NCI-H526 (cell line): ENCODE measurements around the gene WFDC8.
"Not testable (repeated sequence)": the region's sequence is repeated elsewhere in the genome, so short reads cannot be mapped to it uniquely, and the experiment has no call there.

Source experiments
- DNase-seq, 2 experiments: peaks; one replicate each; lab custom pipeline; 2025; lab: John Stamatoyannopoulos, UW

Gene WFDC8

GRCh38 chr20:45579184-45579583 is at the start of gene WFDC8:
TSS of gene WFDC8 (minus strand) at chr20:45579284. CDS start at chr20:45579247, 37 bp downstream.
- no peak for DNase-seq

- DNase-seq = no peak
Observed at GRCh38 chr20:45626540-45626939, 47.5 kb upstream of the WFDC8 start.

GRCh38 chr20:45621593-45621992 is 42.5 kb upstream of the WFDC8 start:
- DNase-seq = peak; percentile 12 to 38

- DNase-seq = no peak
Observed at GRCh38 chr20:45617591-45617990, 38.5 kb upstream of the WFDC8 start.

GRCh38 chr20:45612314-45612713 is 33.2 kb upstream of the WFDC8 start:
- no peak for DNase-seq

GRCh38 chr20:45611054-45611453 is 32.0 kb upstream of the WFDC8 start:
- DNase-seq = no peak

- DNase-seq = no peak
Observed at GRCh38 chr20:45607810-45608209, 28.7 kb upstream of the WFDC8 start.

GRCh38 chr20:45595235-45595634 is 16.2 kb upstream of the WFDC8 start:
- DNase-seq = no peak

- no peak for DNase-seq
Observed at GRCh38 chr20:45593498-45593897, 14.4 kb upstream of the WFDC8 start.

GRCh38 chr20:45592574-45593189 is 13.6 kb upstream of the WFDC8 start:
- DNase-seq = peak; percentile 72 to 79

- DNase-seq = no peak
Observed at GRCh38 chr20:45589725-45590124, 10.6 kb upstream of the WFDC8 start.

GRCh38 chr20:45588800-45589199 is 9.7 kb upstream of the WFDC8 start:
- no peak for DNase-seq

- DNase-seq = not testable (repeated sequence)
Observed at GRCh38 chr20:45585986-45586385, 6.9 kb upstream of the WFDC8 start.

- DNase-seq = not testable (repeated sequence)
Observed at GRCh38 chr20:45584294-45584693, 5.2 kb upstream of the WFDC8 start.

- DNase-seq = no peak
Observed at GRCh38 chr20:45583502-45583901, 4.4 kb upstream of the WFDC8 start.

GRCh38 chr20:45581702-45582101 is 2.6 kb upstream of the WFDC8 start:
- DNase-seq = no peak

- no peak for DNase-seq
Observed at GRCh38 chr20:45578231-45578630, 853 bp downstream of the WFDC8 start.

- no peak for DNase-seq
Observed at GRCh38 chr20:45576995-45577394, 2.1 kb downstream of the WFDC8 start.

- DNase-seq = no peak
Observed at GRCh38 chr20:45575931-45576330, 3.2 kb downstream of the WFDC8 start.

- not testable (repeated sequence) for DNase-seq
Observed at GRCh38 chr20:45569650-45570049, 9.4 kb downstream of the WFDC8 start.

GRCh38 chr20:45564760-45565276 is 14.3 kb downstream of the WFDC8 start:
- no peak for DNase-seq

- DNase-seq = no peak
Observed at GRCh38 chr20:45555198-45555597, 23.9 kb downstream of the WFDC8 start.

GRCh38 chr20:45552456-45552855 is 26.6 kb downstream of the WFDC8 start:
- no peak for DNase-seq

- DNase-seq = no peak
Observed at GRCh38 chr20:45550765-45551164, 28.3 kb downstream of the WFDC8 start.
